Keratinocyte (primary cell): Measurements from ENCODE around the gene CACNA1C. TPM values are rescaled to one million over a fixed set of nuclear protein-coding genes. Genes with fewer than 3 reads are reported as not detected.

Experiments used
- DNase-seq: peaks from one replicate; pipeline ENCODE4 v3.0.0-alpha.2; 2011; ENCODE audit warnings: low read depth, missing footprints, low spot score
- FAIRE-seq: peaks from 2 replicates; lab custom pipeline; 2011; peaks lifted over from hg19 to GRCh38; lab: Jason Lieb, UNC
- H2AFZ ChIP-seq: 2 replicates; pipeline ENCODE4 v1.6.0; 2012; ENCODE audit warnings: low read length, control low read depth, inconsistent platforms; ENCODE audit not compliant: control insufficient read depth
- H3K27ac ChIP-seq: 2 replicates; pipeline ENCODE4 v1.5.1; 2011; ENCODE audit warnings: low read length; ENCODE audit not compliant: control insufficient read depth, insufficient read depth
- H3K27me3 ChIP-seq: 3 replicates; pipeline ENCODE4 v1.6.0; 2011; ENCODE audit warnings: low read length; ENCODE audit not compliant: control insufficient read depth, insufficient read depth; ENCODE audit errors: extremely low read depth
- H3K36me3 ChIP-seq, 2 experiments: 2 replicates in 1 of 2; 3 replicates in 1 of 2; pipeline ENCODE4 v1.5.1; 2011; ENCODE audit warnings: low read length in 2 of 2, mild to moderate bottlenecking in 1 of 2; ENCODE audit not compliant: control insufficient read depth in 2 of 2, insufficient read depth in 2 of 2; ENCODE audit errors: extremely low read depth in 1 of 2
- H3K4me1 ChIP-seq: 3 replicates; pipeline ENCODE4 v1.5.1; 2011; ENCODE audit warnings: low read length; ENCODE audit not compliant: control insufficient read depth, insufficient read depth; ENCODE audit errors: extremely low read depth
- H3K4me2 ChIP-seq: 3 replicates; pipeline ENCODE4 v1.6.0; 2011; ENCODE audit warnings: low read depth, low read length; ENCODE audit not compliant: control insufficient read depth, insufficient read depth; ENCODE audit errors: extremely low read depth
- H3K4me3 ChIP-seq, 3 experiments: fragments of 200-600 bp in 1 of 3; sonication (generic) in 1 of 3; 2 replicates in 2 of 3; 3 replicates in 1 of 3; pipeline ENCODE4 v1.5.1; 2011 to 2016; ENCODE audit warnings: low read length in 3 of 3, mild to moderate bottlenecking in 3 of 3, control low read depth in 2 of 3, inconsistent platforms in 1 of 3, low read depth in 1 of 3, mixed read lengths in 1 of 3, mixed run types in 1 of 3, moderate library complexity in 1 of 3; ENCODE audit not compliant: control insufficient read depth in 2 of 3, insufficient read depth in 2 of 3; ENCODE audit errors: extremely low read depth in 1 of 3
- H3K79me2 ChIP-seq: 2 replicates; pipeline ENCODE4 v1.6.0; 2012; ENCODE audit warnings: low read length; ENCODE audit not compliant: control insufficient read depth, insufficient read depth
- H3K9ac ChIP-seq: 3 replicates; pipeline ENCODE4 v1.6.0; 2011; ENCODE audit warnings: low read length; ENCODE audit not compliant: control insufficient read depth, insufficient read depth; ENCODE audit errors: extremely low read depth
- H3K9me1 ChIP-seq: 3 replicates; pipeline ENCODE4 v1.6.0; 2011; ENCODE audit warnings: low read length; ENCODE audit not compliant: control insufficient read depth, insufficient read depth; ENCODE audit errors: extremely low read depth
- H3K9me3 ChIP-seq: 2 replicates; pipeline ENCODE4 v1.5.1; 2012; ENCODE audit warnings: low read depth, low read length; ENCODE audit not compliant: control insufficient read depth
- H4K20me1 ChIP-seq: 3 replicates; pipeline ENCODE4 v1.6.0; 2011; ENCODE audit warnings: low read length; ENCODE audit not compliant: control insufficient read depth, insufficient read depth; ENCODE audit errors: extremely low read depth
- EZH2 ChIP-seq: IDR thresholded peaks from one replicate; pipeline ENCODE4 v1.6.1; 2012; ENCODE audit warnings: inconsistent platforms, mild to moderate bottlenecking, low read length, moderate library complexity
- dilution Hi-C: fragments of 300-500 bp; cut with MboI; formaldehyde crosslinking; loops from one replicate; pipeline ENCODE4 v1.7.0; 2020; ENCODE audit warnings: low sequenced_read_pairs; ENCODE audit not compliant: extremely low pct_ligation_motif_present
- polyA plus RNA-seq, 5 experiments: library from polyadenylated mRNA; depleted of rRNA in 3 of 5; stranded (reverse) in 3 of 5; stranded (forward) in 1 of 5; unstranded in 1 of 5; fragments of >200 nt; gene quantifications; 1 replicate in 1 of 5; 2 replicates in 3 of 5; 3 replicates in 1 of 5; pipeline versions ENCODE4 v1.2.1 to v1.2.3, GENCODE V29; 2011 to 2012; ENCODE audit warnings: missing spikeins in 2 of 5, low read depth in 1 of 5, low replicate concordance in 1 of 5
- TF ChIP-seq, protein P1 (sequence below), 3 experiments: IDR thresholded peaks in 1 of 3; conservative IDR thresholded peaks in 1 of 3; optimal IDR thresholded peaks in 1 of 3; 2 replicates in 2 of 3; 3 replicates in 1 of 3; pipeline versions ENCODE3 to v1.5.1; 2011; ENCODE audit warnings: low read length in 3 of 3, mild to moderate bottlenecking in 3 of 3, moderate library complexity in 2 of 3, control low read depth in 1 of 3, inconsistent platforms in 1 of 3; ENCODE audit not compliant: insufficient read depth in 2 of 3; ENCODE audit errors: extremely low read depth in 1 of 3

Gene CACNA1C
- polyA plus RNA-seq, 1 donor (not counting 4 experiments of a cell fraction or from before 2014, with no cell fraction given): not detected

GRCh38 chr12:2119266-2119665 lies 66.5 kb downstream of the CACNA1C start:
- Histone ChIP-seq H3K36me3 (no peaks in the 10 kb centered on the region), H3K4me2 (no peak overlapping the region), H3K79me2 (no peaks in the 10 kb centered on the region), H3K27ac (no peak overlapping the region), H2AFZ (no peak overlapping the region), H3K9me1 (no peaks in the 10 kb centered on the region), H4K20me1 (no peaks in the 10 kb centered on the region), H3K4me1 (no peaks in the 10 kb centered on the region), H3K4me3 (no peak overlapping the region), H3K9ac (no peak overlapping the region), H3K27me3 (peaks cover 3% of the 10 kb centered on the region), H3K9me3 (no peaks in the 10 kb centered on the region)
- DNase-seq (no peak), FAIRE-seq (no peak)
- no peak for TF ChIP-seq EZH2
- TF ChIP-seq, protein P1, sequence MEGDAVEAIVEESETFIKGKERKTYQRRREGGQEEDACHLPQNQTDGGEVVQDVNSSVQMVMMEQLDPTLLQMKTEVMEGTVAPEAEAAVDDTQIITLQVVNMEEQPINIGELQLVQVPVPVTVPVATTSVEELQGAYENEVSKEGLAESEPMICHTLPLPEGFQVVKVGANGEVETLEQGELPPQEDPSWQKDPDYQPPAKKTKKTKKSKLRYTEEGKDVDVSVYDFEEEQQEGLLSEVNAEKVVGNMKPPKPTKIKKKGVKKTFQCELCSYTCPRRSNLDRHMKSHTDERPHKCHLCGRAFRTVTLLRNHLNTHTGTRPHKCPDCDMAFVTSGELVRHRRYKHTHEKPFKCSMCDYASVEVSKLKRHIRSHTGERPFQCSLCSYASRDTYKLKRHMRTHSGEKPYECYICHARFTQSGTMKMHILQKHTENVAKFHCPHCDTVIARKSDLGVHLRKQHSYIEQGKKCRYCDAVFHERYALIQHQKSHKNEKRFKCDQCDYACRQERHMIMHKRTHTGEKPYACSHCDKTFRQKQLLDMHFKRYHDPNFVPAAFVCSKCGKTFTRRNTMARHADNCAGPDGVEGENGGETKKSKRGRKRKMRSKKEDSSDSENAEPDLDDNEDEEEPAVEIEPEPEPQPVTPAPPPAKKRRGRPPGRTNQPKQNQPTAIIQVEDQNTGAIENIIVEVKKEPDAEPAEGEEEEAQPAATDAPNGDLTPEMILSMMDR (optimal IDR thresholded peaks at IDR 0.05 in 1 of 3, IDR thresholded peaks at IDR 0.05 in 1 of 3, conservative IDR thresholded peaks at IDR 0.05 in 1 of 3; ENCODE audit: extremely low read depth in 1 of 3, insufficient read depth in 2 of 3, low read length in 3 of 3): no peak
- dilution Hi-C loops: no loop called here

DNA sequence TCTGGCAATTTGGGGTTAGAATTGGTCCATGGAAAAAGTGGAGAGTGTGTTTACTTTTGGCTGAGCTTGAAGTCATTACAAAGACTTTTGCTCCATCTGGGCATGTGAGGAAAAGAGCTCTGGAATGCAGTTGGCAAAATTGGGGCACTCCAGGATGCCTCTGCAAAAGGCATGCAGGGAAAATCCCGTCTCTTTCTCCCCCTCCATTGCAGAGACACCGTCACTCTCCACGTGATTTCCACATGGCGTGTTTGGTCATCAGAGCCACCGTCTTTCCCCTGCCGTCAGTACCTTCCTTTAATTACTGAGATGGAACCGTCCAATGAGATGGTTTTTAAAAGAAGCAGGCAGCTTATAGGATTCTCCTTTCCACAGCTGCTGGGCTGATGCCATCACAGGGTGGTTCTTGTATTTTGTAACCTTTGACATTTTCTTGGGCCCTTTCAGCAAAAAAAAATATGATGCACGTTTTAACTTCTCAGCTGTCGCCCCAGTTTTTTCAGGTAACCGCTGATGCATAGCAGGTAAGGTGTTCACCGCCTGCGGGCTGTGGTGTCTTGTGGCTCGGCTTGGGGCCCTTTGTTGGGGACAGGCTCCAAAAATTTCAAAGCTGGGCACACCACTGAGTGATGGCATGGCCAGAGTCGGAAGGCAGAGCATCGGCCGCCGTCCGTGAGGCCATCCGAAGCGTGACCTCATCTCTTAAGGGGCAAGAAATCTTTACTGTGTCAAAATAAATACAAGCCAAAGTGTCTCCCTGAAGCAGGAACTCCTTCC lies 68.4 kb downstream of the CACNA1C start:
- TF ChIP-seq, protein P1 (optimal IDR thresholded peaks at IDR 0.05 in 1 of 3, IDR thresholded peaks at IDR 0.05 in 1 of 3, conservative IDR thresholded peaks at IDR 0.05 in 1 of 3; ENCODE audit: extremely low read depth in 1 of 3, insufficient read depth in 2 of 3, low read length in 3 of 3): no peak
- no peak for TF ChIP-seq EZH2
- Histone ChIP-seq H3K9me3 (no peaks in the 10 kb centered on the region), H3K4me2 (no peak overlapping the region), H3K9ac (no peak overlapping the region), H3K4me1 (no peaks in the 10 kb centered on the region), H4K20me1 (no peaks in the 10 kb centered on the region), H3K27me3 (peaks cover 3% of the 10 kb centered on the region), H3K9me1 (no peaks in the 10 kb centered on the region), H2AFZ (no peak overlapping the region), H3K4me3 (no peak overlapping the region), H3K79me2 (no peaks in the 10 kb centered on the region), H3K36me3 (no peaks in the 10 kb centered on the region), H3K27ac (no peak overlapping the region)
- dilution Hi-C loops: no loop called here
- FAIRE-seq: no peak
- DNase-seq: no peak
